Activated T-cell treated with anti-CD3 and anti-CD28 coated beads, Interleukin-2, amount 50 U/mL, for 48 hours (primary cell): ENCODE data around the gene UMAD1.

Source experiments
- DNase-seq, 2 experiments: peaks; one replicate each; pipeline ENCODE4 v3.0.0-alpha.2; 2020

UMAD1 gene

DNA sequence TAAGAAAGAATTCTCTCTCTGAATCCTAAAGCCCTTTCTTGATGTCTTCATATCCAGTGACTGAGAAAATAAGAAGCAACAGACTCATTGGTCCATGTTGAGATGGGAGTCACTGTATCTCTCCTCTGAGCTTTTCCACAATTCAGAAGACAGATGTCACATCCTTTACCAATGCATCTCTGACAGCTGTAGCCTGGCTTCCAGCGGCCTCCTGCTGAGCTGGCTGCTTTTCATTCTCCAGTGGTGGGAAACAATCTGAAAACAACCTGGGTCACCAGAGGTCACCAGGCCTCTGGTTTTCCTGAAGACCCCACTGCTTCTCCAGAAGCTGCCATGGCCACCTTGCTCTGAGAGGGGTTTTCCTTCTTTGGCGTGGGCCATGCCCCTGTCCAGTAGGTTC, 96.1 kb downstream of the UMAD1 start:
- DNase-seq, result no peak

DNA sequence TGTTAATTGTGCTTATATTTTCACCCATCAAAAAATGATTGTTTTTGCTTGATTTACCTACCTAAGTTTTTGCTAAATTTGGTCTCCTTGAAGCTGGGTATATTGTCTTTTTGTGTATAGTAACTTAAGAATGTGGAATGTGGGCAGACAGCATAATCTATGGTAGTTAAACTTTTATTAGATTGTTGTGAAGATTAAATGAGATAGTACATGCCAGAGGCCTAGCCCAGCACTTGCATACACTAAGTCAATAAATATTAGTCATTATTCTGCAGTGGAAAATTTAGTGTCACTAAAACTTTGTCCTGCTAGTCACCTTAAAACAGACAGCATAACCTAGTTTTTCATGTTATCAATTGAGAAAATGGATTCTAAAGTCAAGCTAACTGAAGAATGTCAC, 97.1 kb downstream of the UMAD1 start:
- DNase-seq, result no peak

DNA sequence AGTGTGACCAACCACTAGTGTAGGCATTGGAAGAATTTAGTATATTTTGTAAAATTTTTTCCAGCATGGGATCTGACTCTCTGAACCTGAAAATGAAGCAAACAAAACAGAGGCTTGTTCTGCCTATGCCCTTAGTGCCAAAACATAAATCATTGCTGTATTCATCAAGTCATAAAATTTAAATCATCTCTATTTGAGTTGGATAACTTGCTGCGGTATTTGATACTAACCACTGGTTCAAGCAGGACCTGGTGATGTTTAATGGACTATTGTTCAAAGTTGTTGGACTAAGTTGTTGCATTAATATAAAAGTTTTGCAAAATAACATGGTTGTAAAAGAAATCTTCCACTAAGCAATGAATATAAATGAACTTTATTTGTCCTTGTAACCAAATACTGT, 97.6 kb downstream of the UMAD1 start:
- DNase-seq, result no peak

DNA sequence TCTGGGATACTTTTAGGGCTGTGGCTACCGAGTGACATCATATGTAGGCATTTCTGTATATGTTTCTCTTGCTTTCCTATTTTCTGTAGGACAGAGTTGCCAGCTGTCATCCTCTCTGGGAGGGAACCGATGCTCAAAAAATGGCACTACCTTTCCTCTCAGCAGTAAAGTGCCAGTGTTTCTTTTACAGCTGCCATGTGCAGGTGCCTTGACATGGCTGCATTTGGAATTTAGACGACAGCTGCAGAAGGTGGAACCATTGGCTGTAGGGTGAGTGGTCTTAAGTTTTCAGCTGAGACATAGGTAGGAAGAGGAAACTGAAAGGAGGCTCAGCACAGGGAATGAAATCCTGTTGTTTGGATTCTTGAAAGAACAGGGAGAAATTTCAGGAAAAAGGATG, 98.1 kb downstream of the UMAD1 start:
- DNase-seq, result no peak

DNA sequence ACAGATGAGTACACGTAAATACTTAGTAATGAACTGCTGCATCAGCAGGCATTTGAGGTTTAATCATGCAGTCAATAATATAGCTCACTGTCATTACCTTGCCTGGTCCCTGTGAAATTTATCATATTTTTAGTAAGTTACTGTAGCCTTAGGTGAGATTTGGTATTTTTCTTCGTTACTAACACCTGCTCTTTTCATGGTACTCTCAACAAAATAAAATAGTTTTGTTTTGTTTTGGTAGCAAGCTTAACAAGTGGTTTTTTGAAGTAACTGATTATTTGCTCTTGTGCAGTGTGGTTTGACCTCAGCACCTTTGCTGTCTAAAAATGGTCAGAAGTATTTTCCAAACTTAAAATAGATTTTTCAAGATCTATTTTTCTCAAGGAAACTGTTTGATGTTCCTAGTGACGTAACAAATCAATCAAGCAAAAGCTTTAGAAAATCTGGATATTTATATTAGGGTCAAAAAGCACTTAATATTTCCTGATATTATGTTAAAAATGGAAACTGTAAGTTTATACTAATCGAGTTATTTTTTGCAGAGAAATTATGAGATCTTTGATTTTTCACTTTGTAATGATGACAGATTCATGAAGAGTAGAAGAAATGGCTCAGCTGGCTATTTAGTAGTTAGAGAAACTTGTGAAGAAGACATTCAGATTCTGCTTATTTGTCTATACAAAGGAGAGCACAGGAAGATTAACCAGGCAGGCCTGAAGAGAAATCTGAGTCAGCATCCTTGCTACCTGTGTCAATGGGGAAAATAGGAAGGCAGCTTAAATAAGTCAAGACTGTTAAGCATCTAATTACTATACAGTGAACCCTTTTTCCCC, 98.9 kb downstream of the UMAD1 start:
- no peak for DNase-seq

DNA sequence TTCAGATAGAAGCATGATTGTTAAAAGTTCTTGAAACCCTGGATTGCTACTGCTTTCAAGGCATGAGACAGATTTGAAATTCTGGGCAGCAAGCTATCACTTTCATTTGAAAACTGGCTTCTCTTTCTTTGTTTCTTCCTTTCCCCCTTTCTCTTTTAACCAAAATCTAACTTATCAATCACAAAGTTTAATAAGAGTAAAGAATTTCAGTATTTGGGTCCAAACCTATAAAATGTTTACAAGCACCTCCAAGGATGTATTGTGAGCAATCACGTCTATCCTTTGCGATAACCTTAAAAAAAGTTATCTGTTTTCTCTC, 99.4 kb downstream of the UMAD1 start:
- DNase-seq, result no peak

DNA sequence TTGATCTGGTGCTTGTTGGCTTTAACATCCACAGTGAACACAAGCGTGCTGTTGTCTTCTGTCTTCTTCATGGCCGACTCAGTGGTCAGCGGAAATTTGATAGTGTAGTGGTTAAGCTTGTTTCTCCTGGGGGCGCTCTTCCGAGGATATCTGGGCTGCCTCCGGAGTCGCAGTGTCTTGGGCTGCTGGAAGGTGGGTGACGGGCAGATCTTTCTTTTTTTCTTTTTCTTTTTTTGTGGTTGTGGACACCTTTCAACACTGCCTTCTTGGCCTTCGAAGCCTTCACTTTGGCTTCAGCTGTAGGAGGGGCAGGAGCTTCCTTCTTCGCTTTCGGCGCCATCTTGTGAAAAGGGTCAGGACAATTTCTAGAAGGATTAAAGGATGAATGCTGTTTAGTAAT, 101.7 kb downstream of the UMAD1 start:
- DNase-seq, result no peak

DNA sequence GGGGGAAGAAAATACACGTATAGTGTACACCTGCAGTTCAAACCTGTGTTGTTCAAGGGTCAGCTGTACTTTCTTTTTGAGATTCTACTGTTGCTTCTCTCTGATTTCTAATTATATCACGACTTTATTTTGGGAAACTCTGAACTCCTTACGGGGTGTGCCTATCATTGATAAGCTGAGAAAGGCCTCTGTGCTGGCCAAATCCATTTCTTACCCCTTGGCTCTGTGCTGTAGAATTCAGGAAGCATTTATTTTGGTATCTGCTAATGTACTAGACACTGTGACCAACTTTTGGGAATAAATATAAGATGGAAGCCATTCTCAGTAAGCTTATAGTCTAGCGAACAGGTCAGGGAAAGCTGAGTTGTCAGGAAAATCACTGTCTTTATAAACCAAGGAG, 104.7 kb downstream of the UMAD1 start:
- no peak for DNase-seq

DNA sequence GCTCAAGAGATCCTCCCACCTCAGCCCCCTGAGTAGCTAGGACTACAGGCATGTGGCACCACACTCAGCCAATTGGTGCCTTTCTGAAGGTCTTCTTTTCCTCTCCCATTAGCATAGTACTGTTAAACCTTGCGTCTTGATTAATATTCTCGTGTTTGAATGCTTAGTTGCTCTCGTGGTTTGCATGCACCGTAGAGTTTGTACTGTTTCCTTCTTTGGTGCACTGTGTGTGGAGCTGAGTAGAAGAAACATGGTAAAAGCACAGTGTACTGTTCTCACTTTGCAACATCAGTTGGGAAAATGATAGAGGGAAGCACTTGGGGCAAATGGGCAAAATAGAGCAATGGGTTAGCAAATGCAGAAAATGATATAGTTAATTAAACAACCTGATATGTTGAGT, 105.4 kb downstream of the UMAD1 start:
- DNase-seq, result no peak

DNA sequence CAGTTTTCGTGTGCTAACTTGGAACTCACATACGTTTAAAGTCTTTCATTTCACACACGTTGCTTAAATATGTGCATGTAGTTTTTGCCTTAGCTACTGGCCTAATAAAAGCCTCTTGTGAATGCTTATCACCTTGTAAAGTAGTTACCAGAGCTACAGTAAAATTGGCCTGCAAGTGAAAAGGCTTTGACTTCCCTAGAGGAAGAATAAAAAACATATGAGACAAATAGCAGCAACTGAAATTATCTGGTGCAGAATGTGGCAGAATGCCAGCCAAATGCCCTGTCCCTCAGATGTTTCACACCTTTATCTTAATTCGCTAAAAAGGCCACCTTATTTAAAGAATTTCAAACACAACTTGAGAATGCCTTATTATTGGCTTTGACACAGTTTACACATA, 105.9 kb downstream of the UMAD1 start:
- no peak for DNase-seq

DNA sequence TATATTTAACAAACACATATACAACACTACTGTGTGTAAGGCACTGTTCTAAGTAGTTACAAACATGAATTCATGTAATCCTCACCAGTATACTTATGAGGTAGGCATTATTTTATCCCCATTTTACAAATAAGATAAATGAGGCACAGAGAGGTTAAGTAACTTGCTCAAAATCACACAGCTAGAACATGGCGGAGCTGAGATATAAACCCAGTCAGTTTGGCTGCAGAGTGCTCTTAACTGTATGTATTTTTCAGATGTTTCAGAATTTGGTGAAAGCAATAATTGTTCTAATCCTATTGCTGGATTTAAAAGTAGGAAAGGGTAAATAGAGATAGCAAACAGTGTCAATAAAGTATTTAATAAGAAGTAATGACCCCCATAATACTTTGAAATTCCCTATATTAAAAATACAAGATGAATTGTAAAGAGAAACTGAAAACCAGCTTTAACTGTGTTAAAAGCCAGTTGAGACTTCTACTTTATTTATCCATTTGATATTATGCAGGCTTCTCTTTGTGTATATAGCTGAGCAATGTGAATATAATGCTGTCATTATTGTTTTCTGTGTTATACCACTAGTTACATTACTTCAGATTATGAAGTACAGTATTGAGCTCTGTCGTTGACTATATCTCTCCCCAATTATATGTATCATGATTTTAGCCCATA, 110.2 kb downstream of the UMAD1 start:
- DNase-seq, result no peak

DNA sequence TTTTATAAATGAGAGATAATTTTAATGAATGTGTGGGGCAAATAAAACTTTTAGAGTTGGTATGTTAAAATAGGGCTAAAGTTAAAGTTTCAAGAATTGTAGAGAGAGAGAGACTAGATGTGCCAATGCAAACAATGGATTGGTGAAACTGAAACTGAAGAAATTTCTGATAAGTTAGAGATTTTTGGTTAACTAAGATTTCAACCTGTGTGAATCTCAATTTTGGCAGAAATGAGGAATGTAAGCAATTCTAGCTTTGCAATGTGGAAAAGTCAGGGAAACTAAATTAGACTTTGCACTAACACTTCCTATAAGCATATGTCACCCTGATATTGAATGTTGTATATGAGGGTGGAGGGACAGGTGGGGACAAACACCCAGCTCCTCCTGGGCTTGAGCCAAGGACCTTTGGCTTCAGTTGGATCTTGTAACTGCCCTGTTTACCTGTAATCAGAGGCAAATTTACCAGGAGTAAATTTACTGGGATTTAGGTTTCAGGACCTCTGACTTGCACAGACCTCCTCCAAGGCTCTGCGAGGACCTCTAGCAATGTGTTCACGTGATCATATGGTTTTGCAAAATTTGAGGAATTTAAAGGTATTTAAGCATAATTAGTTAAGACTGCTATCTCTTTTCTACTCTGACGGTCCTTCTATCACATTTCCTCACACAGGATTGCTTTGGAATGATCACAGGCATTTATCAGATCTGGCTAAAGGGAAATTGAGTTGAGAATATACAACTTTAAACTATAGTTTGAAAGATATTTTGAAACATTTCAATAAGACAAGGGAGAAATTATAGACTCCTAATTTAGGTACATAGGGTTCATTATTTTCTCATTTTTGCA, 110.9 kb downstream of the UMAD1 start:
- DNase-seq, result no peak

DNA sequence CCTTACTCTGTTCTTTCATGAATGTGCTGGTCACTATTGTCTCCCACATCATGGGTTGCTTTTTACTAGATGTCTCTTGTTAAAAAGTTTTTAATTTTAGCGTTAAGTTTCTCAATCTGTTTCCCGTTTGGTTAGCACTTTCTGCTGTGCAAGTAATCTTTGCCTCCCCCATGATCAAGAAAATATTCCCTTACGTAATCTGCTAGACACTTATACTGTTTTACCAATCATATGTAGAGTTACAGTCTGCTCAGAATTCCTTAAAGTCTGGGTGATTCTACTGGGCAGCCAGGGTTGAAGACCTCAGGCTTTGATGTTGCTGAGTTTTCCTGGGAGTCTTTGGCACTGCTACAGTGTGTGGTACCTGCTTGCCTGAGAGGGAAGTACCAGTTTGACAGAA, 116.0 kb downstream of the UMAD1 start:
- DNase-seq, result no peak

DNA sequence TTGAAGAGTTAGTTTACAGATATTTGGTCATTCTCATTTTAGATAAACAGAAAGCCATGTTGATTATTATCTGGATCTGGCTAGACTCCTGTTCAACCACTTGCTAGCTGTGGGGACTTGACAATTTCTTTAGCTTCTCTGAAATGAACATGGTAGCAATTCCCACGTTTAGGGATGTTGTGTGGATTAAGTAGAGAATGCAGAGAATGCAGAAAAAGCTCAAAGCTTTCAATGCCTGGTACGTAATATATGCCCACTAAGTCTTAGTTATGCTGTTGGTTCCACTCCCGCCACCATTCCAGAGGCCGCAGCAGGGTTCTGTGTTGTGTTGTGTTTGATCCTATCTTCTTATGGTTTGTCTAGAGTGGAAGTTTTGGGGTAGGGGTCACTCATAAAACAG, 117.0 kb downstream of the UMAD1 start:
- no peak for DNase-seq

DNA sequence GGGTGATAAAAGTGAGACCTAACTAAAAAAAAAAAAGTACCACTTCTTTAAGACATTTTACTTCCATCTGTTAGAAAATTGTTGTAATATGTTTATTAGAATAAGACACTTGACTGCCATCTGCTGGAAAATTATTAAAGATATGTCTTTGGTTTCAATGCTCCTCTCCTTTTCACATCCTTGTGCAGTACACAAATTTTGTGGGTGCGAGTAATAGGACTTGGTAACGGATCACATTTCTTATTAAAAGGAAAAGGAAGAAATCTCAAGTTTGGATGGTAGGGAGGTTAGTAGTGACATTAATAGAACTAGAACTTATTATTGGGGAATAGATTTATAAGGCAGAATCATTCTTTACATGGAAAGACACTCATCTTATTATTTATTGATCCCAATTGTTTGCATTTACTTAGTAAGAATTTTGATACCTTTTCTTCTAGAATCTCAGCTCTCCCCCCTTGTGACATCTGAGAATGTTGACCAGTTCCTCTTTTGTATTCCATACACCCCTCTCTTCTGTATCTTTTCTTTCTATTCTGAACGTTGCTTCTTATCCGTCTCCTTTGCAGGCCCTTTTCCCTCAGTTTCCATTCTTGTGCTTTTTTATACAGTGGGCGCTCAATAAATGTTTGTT, 120.9 kb downstream of the UMAD1 start:
- DNase-seq, result no peak

DNA sequence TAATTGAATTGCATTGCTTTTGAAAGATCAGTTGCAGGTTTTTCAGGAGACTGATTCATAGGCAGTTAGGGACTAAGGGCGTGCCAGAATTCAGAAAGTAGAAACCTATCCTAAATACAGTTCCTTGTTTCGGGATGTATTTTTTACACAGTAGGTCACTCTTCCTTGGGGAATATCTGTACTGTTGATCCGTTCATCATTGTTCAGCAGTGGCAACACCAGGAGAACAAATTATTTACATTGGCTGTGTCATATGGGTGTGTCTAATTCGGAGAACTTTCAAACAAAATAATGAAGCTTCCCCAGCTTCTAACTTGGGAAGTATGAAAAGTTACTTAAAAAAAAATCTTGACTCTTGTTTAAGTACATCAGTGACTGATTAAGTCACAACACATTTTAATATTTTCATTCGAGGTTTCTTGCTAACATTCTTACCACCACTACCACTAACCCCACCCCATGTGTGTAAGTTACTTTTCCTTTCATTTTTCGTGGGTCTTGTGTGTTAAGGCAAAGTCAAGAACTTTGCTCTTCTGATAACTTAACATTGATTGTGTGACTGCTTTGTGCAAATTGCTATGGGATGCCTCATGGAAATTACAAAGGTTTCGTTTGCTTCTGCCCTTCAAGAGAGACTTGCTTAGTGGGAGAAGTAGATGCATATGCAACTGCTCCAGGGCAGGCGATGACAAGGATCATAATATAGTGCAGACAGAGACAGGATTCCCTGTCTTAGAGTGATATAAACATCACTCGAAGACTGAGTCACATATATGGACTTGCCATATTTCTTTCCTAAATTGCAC, 121.6 kb downstream of the UMAD1 start:
- DNase-seq, result peak; percentile 24 to 25

DNA sequence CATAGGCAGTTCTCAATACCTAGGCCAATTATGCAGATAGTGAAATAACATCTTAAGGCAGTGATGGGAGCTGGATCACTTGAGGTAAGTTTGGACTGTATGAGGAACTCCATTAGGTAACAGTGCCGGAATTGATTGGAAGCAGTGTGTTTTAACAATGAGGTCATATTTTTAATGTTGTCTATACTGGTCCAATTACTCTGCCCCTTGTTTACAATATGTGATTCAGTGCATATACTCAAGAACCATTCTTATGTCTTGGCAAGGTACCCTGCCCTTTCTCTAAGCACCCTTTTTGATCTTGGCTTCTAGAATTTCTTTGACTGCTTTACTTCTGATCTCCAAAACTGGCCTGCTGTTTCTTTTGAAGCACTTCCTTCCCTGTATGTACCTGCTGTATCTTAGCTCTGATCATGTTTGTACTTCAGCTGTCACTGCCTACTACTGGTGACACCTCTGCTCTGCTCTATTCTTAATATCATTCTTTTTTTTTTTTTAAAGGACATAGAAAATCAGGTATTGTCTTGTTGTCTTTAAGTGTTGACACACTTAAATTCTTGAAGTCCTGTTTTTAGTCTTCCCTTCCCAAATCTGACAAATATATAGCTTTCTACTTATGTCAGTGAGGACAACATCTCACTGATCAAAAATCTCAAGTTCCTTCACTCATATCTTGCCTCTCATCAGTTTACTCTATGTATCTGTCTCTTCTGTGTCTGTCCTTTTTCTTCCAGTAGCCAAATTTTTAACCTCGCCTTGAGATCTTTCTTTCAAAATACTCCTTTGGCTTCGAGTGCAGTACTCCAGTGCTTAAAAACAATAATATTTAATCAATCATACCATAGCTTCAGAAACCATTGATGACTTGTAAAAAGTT, 124.2 kb downstream of the UMAD1 start:
- DNase-seq, result no peak

DNA sequence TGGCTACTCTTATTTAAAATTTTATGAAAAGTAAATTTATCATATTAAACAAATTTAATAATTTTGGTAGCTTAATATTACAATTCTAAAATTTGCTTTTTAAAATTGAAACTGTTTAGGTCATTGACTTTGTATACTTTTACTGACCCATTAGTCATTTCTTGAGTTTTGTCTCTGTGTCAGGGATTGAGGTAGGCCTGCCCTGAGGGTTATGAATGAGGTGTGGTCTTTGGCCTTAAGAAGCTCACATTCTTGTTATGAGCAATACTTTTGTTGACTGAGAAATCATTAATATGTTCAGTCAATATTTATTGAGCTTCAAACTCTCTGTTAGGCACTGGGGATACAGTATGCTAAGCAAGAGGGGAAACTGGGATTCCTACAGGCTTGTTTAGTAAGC, 124.9 kb downstream of the UMAD1 start:
- DNase-seq, result no peak

DNA sequence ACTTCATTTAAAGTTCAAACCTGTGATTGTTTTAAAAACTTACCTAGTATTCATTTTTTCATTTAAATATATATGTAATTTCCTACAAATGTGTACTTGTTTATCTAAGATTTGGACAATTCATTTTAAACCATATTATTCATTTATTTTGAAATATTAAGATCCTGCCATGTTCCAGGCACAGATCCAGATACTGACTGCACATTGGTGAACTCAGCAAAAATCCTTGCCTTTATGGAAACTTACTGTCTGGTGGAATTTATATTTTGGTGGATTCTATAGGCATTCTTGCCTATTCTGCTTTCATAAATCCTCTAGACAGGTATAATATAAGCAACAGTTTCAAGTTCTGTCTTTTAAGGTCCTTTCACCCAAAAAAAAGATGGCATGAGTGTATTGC, 126.1 kb downstream of the UMAD1 start:
- no peak for DNase-seq

DNA sequence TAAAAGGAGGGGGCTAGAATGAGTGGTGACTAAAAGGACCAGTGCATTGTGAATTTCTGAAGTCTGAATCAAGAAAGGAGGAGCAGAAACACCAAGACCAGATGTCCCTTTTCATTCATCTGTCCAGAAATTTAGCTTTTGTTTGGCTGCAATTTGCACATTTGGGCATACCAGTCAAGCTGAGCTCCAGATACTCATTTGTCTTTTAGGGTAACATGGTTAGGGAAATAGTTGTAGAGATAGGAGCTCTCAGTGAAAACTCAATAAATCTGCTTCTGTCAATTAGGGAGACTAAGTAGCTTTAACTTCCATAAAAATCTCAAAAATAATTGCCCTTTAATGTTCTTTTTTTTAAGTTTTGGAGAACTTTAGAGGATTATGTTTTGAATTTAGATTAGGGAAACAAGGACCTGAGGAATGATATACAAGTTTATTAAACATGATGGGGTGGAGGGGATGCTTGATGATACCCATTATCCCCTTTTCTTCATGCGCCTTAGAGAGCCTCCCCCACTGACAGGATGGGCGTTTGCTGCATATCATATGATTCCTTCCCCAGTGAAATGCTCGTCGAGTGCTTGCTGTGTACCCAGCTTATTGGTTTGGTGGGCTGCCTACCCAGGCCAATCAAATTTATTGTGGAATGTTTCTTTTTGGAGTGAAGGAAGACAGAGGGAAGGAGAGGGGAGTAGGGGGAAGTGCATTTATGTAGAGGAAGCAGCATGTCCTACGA, 128.6 kb downstream of the UMAD1 start:
- no peak for DNase-seq
